ENCODE measurements around the gene CPSF3. TPM values are rescaled to one million over a fixed set of nuclear protein-coding genes. Genes with fewer than 3 reads are reported as not detected.

CPSF3 gene
- total RNA-seq (ENCODE audit: low replicate concordance): 129 and 199 TPM in 2 replicates

DNA sequence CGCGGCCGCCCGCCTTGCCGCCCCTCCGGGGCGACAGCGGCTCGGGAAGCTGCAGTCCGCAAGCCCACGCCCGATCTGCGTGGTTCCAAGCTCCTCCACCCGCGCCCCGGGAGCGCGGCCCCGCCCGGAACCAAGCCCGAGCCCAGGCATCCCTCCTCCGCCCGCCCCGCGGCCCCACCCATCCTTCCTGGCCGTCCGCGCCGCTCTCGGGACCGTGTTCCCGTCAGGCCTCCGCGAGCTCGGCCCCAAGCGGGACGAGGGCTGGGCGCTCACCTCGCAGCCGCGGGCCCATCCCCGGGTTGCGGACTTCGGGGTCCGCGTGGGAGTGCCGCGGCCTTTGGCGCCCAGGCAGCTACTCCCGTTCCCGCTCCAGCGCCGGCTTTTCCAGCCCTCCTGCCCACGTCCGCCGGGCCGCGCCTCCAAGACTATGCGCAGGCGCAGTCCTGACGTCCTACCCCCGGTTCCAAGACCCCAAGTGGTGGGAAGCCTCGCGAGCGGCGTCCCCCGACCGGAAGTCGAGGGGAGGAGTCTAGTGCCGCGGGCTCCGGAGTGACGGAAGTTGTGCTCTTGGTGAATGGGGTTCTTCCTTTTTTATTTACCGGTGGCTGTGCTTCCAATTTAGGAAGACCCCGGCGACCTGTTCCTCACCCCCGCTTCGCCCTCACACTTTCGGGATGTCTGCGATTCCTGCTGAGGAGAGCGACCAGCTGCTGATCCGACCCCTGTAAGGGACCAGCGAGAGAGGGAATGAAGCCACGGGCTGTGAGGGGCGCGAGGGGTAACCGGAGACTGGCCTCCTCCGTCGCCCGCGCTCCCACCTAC, at the start of gene CPSF3, which contains the start of gene ITGB1BP1:
Gene CPSF3 (plus strand): TSS at position 555 of the 822 bp plus-strand sequence. CDS start 120 bp downstream, at position 675.
Gene ITGB1BP1 (minus strand): TSS at position 429 of the 822 bp plus-strand sequence. CDS start 4,831 bp downstream, outside the sequence.
- H3K27me3 Mint-ChIP-seq (ENCODE audit: insufficient read depth, low read depth): peaks cover 4% of the 10 kb centered on the region
- TF ChIP-seq EZH2 (IDR thresholded peaks at IDR 0.05) (peak; percentile 58), EZH2phosphoT487 (IDR thresholded peaks at IDR 0.05) (peak; percentile 40)
- TF ChIP-seq, protein P1, sequence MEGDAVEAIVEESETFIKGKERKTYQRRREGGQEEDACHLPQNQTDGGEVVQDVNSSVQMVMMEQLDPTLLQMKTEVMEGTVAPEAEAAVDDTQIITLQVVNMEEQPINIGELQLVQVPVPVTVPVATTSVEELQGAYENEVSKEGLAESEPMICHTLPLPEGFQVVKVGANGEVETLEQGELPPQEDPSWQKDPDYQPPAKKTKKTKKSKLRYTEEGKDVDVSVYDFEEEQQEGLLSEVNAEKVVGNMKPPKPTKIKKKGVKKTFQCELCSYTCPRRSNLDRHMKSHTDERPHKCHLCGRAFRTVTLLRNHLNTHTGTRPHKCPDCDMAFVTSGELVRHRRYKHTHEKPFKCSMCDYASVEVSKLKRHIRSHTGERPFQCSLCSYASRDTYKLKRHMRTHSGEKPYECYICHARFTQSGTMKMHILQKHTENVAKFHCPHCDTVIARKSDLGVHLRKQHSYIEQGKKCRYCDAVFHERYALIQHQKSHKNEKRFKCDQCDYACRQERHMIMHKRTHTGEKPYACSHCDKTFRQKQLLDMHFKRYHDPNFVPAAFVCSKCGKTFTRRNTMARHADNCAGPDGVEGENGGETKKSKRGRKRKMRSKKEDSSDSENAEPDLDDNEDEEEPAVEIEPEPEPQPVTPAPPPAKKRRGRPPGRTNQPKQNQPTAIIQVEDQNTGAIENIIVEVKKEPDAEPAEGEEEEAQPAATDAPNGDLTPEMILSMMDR (IDR thresholded peaks at IDR 0.05): no peak
- Histone ChIP-seq H3K4me3 (peak within 1 kb of the TSS; percentile 73), H2AFZ (replicated peaks) (peak within 1 kb of the TSS; percentile 90), H3K9me3 (ENCODE audit: low read depth) (no peaks in the 10 kb centered on the region), H3K27me3 (no peaks in the 10 kb centered on the region), H3K27ac (peak within 1 kb of the TSS; percentile 79), H3K4me2 (peak within 1 kb of the TSS; percentile 97), H3F3A (ENCODE audit: low read depth) (peaks cover 5% of the 10 kb centered on the region), H3K9ac (peak within 1 kb of the TSS; percentile 86), H3K79me2 (ENCODE audit: low read depth) (peaks cover 52% of the 10 kb centered on the region), H3K36me3 (no peaks in the 10 kb centered on the region), H4K20me1 (ENCODE audit: low read depth) (peaks cover 12% of the 10 kb centered on the region), H3K4me1 (peaks cover 11% of the 10 kb centered on the region)
- H3K27ac Mint-ChIP-seq: peak within 1 kb of the TSS; percentile 42
- H3K4me3 Mint-ChIP-seq: peak within 1 kb of the TSS; percentile 94
- H3K36me3 Mint-ChIP-seq: no peaks in the 10 kb centered on the region
- no peaks in the 10 kb centered on the region for H3K9me3 Mint-ChIP-seq
- DNase-seq (ENCODE audit: low spot score): peak; percentile 100
- peaks cover 14% of the 10 kb centered on the region for H3K4me1 Mint-ChIP-seq

DNA sequence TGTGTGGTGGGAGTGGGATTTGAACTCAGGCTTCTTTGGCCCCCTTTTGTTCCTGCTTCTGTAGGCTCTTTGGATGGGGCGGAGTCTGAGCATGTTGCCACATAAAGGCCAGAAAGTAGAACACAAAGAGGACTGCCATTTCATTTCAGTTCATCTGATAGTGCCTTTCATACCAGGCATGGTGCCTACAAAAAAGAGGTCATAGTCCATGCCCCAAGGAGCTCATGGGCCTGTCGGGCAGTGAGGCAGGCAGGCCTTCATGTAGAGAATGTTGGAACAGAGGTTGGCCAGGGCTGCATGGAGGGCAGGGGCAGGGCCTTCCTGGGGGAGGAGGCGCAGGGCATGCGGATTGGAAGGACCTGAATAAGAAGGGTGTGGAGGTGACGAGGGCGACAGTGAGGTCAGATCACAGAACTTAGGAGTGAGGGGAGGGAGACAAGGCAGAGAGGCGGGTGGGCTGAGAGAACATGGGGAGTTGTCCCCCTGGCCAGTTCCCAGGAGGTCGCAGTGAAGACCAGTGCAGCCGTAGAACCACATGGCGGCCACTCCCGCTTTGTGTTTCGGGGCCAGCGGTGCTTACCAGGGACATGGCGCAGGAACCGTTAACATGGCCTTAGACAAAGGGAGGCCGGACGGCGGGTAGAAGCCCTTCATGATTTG, 49.3 kb upstream of the CPSF3 start:
- H2AFZ ChIP-seq (replicated peaks): no peak overlapping the region
- H3F3A ChIP-seq (ENCODE audit: low read depth): no peaks in the 10 kb centered on the region
- H3K4me2 ChIP-seq: no peak overlapping the region
- no peak overlapping the region for H3K27ac ChIP-seq
- DNase-seq (ENCODE audit: low spot score): no peak
- Mint-ChIP-seq H3K27ac (peak overlapping the region; percentile 93), H3K4me1 (peaks cover 7% of the 10 kb centered on the region), H3K36me3 (peaks cover 42% of the 10 kb centered on the region), H3K27me3 (ENCODE audit: insufficient read depth, low read depth) (peaks cover 3% of the 10 kb centered on the region), H3K9me3 (no peaks in the 10 kb centered on the region), H3K4me3 (no peak overlapping the region)
- no peak overlapping the region for H3K9ac ChIP-seq
- H3K27me3 ChIP-seq: no peaks in the 10 kb centered on the region
- no peaks in the 10 kb centered on the region for H4K20me1 ChIP-seq (ENCODE audit: low read depth)
- H3K4me1 ChIP-seq: no peaks in the 10 kb centered on the region
- no peaks in the 10 kb centered on the region for H3K9me3 ChIP-seq (ENCODE audit: low read depth)
- no peak for TF ChIP-seq EZH2 (IDR thresholded peaks at IDR 0.05)
- TF ChIP-seq, protein P1 (IDR thresholded peaks at IDR 0.05): no peak
- TF ChIP-seq EZH2phosphoT487 (IDR thresholded peaks at IDR 0.05): no peak
- no peaks in the 10 kb centered on the region for H3K79me2 ChIP-seq (ENCODE audit: low read depth)
- H3K4me3 ChIP-seq: no peak overlapping the region
- H3K36me3 ChIP-seq: no peaks in the 10 kb centered on the region

DNA sequence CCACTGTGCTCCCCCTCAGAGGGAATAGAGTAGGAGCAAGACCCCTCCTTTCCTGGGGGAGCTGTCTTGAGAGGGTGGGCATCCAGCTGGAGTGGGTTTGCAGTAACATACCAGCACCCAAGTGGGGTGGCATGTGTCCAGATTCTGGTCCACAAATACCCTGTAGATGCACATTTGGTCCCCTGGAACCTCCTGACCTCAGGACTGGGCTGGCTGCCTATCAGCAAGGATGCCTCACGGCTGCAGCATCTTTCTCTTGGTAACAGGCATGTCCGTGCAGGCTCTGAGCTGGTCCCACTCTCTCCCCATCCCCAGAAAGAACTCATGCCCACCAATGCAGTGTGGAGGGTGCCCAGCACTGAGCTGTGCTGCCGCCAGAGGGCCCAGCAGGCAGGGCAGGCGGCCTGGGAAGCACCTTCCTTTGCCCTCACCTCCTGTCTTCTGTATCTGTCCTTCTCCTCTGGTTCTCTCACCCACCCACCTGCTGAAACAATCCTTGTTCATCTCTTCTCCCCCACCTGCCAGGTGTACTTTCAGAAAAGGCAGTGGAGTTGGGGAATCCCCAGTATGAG, 47.5 kb upstream of the CPSF3 start:
- H3K4me1 Mint-ChIP-seq: peaks cover 7% of the 10 kb centered on the region
- DNase-seq (ENCODE audit: low spot score): no peak

More for the DNA sequence above, 47.5 kb upstream of the CPSF3 start:
- H3K9me3 Mint-ChIP-seq: no peaks in the 10 kb centered on the region
- Histone ChIP-seq H3K9me3 (ENCODE audit: low read depth) (no peaks in the 10 kb centered on the region), H3F3A (ENCODE audit: low read depth) (no peaks in the 10 kb centered on the region), H3K4me2 (no peak overlapping the region), H2AFZ (replicated peaks) (no peak overlapping the region), H3K9ac (no peak overlapping the region), H3K27me3 (no peaks in the 10 kb centered on the region), H3K4me3 (no peak overlapping the region), H3K27ac (no peak overlapping the region), H3K4me1 (no peaks in the 10 kb centered on the region), H3K36me3 (no peaks in the 10 kb centered on the region), H3K79me2 (ENCODE audit: low read depth) (no peaks in the 10 kb centered on the region), H4K20me1 (ENCODE audit: low read depth) (no peaks in the 10 kb centered on the region)
- peaks cover 33% of the 10 kb centered on the region for H3K36me3 Mint-ChIP-seq
- H3K27me3 Mint-ChIP-seq (ENCODE audit: insufficient read depth, low read depth): no peaks in the 10 kb centered on the region
- no peak overlapping the region for H3K27ac Mint-ChIP-seq
- no peak overlapping the region for H3K4me3 Mint-ChIP-seq
- TF ChIP-seq EZH2phosphoT487 (IDR thresholded peaks at IDR 0.05) (no peak), EZH2 (IDR thresholded peaks at IDR 0.05) (no peak)
- TF ChIP-seq, protein P1 (IDR thresholded peaks at IDR 0.05): no peak
